Activated CD8-positive, alpha-beta memory T cell treated with anti-CD3 and anti-CD28 coated beads for 24 hours (primary cell): ENCODE measurements around the gene TRIM54.
A peak's percentile ranks its signal among the peaks of the same experiment; 100 is the strongest.
"Not testable (repeated sequence)": the region's sequence is repeated elsewhere in the genome, so short reads cannot be mapped to it uniquely, and the experiment has no call there.

Experiments used
- DNase-seq: peaks from one replicate; pipeline ENCODE4 v3.0.0-alpha.2; 2020

TRIM54 gene

DNA sequence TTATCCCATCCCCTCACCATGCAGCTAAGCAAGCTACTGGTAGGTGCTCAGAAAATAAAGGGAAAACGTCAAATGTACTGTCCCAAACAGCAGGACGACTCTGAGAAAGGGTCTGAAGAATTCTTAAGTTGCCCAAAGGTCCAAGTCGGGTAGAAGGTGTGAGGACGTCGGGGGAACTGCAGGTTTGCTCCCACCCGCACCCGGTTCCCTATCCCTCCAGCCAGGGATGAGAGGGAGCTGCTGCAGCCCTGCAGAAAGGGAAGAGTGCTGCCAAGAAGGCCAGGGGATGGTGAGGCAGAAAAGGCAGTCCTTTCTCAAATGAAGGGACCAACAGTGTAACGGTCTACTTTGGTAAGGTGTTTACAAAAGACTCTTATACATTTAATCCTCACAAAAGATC, 32.9 kb downstream of the TRIM54 start:
- no peak for DNase-seq

DNA sequence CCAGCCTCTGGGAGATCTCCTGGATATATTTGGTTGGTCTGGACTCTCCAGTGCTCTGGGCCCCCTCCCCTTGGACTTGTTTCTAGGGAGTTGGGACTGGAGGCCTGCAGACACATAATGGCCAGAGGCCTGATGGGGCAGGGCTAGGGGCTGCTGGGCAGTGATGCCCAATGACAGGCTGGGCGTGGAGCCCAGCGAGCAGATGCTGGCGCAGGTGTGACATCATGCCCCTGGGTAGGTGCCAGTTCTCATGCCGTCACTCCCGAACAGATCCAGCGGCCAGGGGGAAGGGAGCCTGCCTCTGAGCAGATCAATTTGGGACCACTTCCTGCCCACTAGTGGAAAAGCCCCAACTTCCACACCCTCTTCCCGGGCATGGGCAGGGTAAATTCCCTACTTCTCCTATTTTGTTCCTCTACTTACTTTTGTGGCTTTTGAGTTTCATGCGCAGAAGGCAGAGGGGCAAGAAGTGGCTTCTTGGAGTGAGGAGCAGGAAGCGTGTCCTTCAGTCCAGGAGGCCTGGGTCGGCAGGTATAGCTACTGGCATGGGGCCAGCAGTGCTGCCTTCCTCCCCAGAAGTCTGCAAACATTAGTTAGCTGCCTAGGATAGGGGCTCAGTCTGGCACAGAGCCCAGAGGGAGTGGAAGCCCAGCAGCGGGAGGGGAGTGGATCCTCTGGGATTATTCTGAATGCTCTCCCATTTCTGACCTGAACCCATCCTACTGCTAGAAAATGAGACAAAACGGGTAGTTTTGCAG, 34.6 kb downstream of the TRIM54 start:
- no peak for DNase-seq

DNA sequence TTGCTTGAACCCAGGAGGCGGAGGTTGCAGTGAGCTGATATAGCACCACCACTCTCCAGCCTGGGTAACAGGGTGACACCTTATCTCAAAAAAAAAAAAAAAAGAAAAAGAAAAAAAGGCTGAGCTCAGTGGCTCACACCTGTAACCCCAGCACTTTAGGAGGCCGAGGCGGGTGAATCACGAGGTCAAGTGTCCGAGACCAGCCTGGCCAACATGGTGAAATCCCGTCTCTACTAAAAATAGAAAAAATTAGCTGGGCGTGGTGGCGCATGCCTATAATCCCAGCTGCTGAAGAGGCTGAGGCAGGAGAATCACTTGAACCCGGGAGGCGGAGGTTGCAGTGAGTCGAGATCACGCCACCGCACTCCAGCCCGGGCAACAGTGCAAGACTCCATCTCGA, 37.6 kb downstream of the TRIM54 start:
- DNase-seq, result not testable (repeated sequence)

DNA sequence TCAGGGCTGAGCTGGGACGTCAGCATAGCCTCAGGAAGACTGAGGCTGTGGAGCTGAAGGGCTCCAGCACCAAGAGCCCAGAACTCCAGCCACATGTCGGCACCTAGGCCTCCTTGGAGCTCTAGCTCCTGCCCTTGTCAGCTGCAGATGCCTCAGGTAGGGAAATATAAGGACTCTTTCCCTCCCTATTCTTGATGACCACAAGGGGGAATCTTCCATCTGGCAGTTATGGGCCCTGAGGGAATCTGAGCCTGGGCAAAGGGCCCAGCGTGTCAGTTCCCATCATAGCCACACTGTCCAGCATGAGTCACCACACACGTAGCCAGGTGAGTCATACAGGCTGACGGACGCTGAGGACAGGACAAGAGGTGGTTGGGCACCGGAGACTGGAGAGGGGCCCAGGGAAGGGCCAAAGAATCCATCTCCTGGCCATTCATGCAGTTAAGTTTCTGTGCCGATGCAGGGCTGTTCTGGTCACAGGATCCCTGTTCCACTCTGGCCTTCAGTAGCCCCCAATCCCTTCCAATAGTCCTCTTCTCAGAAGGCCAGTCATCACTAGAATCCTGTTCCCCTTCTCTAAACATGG, 38.8 kb downstream of the TRIM54 start:
- no peak for DNase-seq

DNA sequence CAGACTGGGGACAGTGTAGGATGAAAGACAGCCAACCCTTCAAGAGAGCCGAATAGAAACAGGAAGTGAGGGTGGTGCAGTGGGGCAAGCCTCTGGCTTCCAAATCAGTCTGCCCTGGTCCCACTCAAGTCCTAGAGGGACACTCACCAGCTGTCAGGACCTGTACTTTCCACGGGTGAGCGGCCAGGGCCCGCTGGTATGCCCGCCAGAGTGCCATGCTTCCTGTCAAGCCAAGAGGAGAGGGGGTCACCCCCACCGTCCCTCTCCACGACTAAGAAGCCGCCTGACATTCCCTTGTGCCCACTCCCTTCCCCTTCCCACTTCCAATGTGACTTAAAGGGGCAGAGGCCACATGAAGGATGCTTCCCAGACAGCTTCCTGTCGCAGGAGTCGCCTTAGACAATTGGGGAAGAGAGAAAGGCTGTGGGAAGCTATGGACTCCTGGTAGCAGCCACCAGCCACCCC, 40.1 kb downstream of the TRIM54 start:
- DNase-seq, result peak; percentile 67

DNA sequence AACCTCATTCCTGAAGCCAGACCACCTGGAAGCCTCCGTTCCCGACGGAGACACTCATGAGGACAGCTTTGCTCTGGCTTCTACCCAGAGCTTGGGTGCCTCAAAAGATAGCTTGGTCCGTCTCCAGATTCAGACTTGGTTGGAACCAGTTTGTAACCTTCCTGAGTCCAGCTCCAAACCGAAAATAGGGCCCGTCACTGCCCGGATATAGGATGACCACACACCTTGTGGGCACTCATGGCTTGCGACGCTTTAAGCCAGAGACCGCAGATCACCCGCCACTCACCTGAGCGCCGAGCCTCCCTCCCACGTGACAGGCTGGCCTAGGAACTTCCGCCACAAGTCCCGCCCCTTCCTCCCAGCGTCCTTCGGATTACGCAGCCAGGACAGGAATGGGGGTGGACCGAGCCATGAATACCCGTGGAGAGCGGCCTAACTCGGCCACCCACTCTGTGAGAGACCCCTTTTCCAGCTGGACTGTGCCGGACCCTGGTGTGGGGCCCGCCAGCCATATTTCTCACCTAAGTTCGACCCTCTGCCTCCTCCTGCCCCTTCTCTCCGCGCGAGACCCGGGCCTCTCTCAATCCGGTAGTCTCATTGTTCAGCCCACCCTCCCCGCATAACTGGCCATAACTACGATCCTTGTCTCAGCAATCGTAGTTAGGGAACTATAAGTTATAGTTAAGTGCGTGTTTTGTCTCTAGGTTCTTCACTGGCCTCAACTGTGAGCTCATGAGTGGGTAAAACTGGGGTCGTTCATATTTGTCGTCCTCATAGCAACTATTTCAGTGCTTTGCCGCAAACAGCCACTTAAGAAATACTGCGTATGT, 40.8 kb downstream of the TRIM54 start, which contains the start of gene MPV17:
MPV17 (minus strand) TSS at position 332 of the 830 bp plus-strand sequence. CDS start 580 bp downstream, outside the sequence.
- DNase-seq, result peak; percentile 93

DNA sequence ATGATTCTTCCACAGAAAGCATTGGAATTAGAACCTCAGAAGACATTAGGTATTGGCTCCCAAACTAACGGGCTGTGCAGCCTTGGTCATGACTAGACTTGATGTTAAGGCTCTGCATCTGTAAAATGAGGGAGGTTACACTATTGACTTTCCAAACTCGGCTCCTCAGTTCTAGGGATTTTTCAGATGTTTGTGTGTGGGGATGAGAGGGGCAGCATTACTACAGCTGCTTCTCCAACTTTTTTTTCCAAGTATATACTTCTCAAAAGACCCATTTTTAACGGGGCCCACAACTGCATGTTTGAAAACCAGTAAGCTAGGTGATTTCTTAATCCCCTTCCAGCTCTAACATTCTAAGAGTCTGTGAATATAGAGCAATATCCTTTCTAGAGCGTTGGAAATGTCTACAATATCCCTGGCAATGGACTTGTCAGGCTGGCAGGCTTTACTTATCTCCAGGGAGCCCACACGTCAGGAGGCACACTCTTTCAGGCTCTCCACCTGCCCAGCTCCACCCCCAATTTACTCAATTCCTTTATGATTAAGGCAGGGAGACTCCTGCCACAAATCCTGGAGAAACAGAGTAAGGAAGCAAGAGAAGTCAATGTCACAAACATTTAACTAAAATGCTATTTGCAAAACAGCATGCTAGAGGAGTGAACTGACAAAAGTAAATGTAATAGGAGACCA, 41.5 kb downstream of the TRIM54 start:
- DNase-seq, result no peak

DNA sequence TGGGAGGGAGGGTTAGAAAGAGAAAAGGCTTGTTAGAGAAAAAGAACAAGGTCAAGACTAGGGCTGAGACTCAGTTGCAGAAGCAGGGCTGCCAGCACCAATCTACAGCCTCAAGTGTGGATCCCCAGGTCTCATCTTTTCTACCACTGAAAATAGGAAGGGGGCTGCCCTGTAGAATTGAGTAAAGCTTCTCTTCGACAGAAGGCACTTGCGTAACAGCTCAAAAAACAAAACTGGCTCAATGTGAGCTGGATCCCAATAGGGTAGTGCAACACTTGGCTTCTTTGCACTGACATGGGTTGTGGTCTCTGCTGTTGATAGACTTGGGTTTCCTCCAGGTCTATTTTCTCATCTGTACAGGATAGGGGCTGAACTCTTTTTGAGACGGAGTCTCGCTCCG, 42.5 kb downstream of the TRIM54 start:
- no peak for DNase-seq

DNA sequence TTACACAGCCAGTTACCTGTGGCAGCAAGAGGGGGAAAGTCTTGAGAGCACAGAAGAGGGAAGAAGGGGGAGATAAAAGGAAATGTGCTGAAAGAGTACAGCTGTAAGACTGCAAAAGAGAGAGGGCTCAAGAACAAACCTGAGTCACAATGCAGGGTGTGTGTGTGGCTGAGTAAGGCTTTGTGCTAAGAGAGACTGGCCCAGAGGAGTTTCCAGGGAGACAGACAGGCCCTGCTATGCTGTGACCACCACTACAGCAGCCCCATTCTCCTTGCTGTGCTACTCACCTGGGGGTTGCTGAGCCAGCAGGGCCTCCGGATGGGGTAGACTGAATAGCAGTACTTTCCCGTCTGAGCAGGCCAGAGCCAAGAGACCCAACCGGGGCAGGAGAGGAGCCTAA, 53.1 kb downstream of the TRIM54 start:
- DNase-seq, result no peak

DNA sequence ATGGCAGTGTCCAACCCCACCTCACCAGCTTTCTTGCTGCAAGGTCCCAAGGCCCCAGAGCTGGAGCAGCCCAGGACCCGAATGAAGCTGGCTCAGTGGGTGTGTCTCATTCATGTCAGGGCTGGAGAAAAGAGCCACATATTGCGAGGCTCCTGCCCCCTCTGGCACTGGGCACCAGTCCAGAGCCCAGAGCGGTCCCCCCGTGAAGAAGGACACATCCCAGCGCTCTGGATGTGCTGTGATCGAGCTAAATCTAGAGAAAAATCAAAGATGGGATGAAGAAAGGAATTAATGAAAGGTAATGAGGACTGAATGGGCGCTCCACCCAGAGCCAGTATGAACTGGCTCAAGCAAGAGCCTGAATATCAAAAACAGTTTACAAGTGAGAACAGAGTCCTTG, 53.9 kb downstream of the TRIM54 start:
- DNase-seq, result no peak

DNA sequence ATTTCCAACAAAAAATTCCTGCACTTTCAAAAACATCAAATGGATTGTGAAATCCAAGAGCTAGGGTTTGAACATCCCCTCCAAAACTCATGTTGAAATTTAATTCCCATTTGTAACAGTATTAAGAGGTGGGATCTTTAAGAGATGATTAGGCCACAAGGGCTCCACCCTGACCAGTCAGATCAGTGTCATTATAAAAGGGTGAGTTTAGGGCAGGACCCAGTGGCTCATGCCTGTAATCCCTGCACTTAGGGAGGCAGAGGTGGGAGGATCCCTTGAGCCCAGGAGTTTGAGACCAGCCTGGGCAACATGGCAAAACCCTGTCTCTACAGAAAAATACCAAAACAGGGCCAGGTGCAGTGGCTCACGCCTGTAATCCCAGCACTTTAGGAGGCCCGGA, 65.4 kb downstream of the TRIM54 start:
- no peak for DNase-seq

DNA sequence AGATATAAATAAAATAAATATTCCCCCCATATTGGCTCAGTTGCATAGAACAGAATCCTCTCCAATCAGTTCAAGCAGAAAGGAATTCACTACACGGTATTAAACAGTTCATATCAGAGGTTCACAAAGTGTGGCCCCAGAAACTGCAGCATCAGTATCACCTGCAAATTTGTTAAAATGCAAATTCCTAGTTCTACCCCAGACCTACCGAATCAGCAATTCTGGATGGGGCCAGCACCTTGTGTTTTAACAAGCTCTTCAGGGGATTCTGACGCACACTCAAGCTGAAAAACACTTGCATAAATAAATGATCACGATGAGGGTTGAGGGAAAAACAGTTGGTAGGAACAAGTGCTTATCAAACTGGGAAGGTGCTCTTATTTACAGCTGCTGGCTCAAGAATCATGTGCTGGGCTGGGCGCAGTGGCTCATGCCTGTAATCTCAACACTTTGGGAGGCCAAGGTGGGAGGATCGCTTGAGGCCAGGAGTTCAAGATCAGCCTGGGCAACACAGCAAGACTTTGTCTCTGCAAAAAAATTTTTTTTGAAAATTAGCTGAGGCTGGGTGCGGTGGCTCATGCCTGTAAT, 68.0 kb downstream of the TRIM54 start:
- DNase-seq, result no peak

DNA sequence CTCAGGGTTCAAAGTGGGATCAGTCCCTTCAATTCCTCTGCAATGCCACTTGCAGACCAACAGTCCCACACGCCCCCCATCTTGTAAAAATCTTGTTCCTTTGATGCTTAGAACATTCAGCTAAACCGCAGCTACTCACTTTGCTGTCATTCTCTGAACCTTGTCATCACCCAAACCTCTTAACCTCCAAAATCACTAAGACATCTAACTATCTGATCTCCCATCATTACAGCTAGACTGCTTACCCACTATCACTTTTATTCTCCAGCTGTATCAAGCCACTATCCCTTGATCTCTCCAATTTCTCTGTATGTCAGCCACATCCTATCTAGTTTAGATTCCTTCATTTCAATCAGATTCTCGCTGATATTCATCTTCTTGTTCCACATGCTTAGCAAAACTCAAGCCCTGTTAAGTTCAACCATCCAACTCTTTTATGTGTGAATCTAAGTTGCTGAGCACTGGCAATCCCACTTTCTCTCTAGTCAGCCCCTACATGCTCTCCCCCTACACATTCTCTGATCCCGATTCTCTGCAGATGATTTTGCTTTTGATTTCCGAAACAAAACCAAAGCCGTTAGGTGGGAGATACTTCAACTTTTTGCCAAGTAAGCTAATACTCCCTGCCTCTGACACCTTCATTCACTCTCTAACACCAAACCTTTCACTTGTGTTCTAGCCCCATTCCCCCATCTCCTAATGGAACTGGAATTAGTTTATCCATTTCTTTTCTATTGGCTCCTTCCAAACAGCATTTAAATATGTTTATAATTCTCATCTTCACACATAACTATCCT, 69.8 kb downstream of the TRIM54 start:
- no peak for DNase-seq

DNA sequence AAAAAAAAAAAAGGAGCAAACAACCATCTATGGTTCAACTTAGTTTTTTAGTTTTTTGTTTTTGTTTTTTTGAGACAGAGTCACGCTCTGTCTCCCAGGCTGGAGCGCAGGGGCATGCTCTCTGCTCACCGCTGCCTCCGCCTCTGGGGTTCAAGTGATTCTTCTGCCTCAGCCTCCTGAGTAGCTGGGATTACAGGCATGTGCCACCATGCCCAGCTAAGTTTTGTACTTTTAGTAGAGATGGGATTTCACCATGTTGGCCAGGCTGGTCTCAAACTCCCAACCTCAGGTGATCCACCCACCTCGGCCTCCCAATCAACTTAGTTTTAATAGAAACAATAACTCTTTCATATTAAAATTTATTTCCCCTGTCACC, 71.1 kb downstream of the TRIM54 start:
- DNase-seq, result not testable (repeated sequence)

DNA sequence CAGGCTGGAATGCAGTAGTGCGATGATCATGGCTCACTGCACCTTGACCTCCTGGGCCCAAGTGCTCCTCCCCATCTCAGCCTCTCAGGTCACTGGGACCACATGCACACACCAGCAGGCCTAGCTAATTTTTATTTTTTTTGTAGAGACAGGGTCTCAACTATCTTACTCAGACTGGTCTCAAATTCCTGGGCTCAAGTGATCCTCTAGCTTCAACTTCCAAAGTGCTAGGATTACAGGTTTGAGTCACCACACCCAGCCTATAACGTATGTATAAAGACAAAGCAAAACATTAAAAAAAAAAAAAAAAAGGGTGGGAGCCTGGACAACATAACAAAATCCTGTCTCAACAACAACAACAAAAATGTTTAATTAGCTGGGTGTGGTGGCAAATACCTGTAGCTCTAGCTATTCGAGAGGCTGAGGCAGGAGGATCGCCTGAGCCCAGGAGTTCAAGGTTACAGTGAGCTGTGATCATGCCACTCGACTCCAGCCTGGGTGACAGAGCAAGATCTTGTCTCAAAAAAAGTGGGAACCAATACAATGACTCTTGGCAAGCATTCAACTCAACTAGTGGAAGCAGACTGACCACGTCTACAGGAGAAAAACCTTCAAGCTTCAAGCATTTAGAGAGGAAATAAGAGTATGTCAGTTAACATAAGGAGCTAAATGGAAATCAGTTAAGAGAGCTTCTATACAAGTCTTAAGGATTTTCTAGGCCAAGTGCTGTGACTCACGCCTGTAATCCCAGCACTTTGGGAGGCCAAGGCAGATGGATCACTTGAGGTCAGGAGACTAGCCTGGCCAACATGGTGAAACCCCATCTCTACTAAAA, 71.8 kb downstream of the TRIM54 start:
- DNase-seq, result no peak

DNA sequence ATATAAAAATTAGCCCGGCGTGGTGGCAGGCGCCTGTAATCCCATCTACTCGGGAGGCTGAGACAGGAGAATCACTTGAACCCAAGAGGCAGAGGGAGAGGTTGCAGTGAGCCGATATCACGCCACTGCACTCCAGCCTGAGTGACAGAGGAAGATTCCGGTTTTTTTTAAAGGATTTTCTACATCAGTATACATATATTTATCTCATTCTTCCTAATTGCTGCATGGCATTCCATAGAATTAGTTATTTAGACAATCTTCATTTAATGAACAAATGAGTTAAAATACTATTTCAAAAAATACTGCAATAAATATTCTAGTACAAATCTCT, 72.3 kb downstream of the TRIM54 start:
- DNase-seq, result no peak

DNA sequence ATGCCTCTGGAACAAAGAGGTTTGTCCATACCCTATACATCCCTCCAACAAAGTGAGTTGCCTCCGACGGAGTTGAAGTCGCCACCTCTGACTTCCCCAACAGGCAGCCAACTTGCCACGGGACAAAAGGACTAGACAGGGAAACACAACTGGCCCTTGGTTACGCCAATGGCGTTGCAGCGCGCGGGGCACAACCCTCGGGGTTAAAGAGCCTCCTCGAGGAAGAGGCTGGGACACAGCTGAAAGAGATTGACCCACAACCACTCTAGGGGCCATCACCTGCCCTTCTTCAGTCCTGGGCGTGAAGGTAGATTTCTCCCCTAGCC, 73.8 kb downstream of the TRIM54 start:
- DNase-seq, result no peak

DNA sequence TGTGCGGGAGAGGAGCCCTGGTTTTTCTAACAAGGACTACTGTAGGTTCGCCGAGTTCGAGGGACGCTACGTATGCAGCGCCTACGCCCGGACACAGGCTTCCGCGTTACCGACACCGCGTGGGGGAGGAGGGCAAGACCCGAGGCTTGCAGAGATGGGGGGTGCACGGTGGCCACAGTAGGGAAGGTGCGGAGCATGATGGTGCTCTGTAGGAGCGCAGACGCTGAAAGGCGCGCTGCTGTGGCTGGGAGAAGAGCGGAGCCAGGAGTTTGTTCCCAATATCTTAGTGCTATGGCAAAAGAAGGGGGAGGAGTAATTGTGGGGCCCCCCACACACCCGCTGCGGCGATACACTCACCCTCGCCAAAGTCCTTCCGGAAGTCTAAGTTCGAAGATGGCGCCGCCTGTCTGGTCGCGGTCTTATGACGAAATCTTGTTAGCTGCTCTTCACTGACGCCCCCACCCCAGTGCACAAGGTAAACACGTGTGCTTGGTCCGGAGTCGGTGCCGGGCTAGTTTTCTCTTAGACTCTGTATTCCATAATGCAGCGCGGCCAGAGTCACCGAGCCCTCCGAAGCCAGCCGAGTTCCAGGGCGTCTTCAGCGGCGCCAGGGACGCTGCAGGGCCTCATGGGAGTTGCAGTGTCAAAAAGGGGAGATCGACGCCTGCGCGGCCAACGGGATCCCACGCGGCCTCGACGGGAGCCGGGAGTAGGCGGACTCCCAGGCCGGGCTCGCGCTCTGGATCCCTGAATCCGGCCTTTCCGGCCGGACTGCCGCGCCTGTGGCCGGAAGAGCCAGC, 74.4 kb downstream of the TRIM54 start, which contains the start of gene GTF3C2:
GTF3C2 (minus strand) TSS at position 383 of the 800 bp plus-strand sequence. CDS start 13,210 bp downstream, outside the sequence.
- DNase-seq, result peak; percentile 96
